Fibroblast of skin of scalp (primary cell): ENCODE results near the gene ZNF814.
"Not testable (repeated sequence)": the region's sequence is repeated elsewhere in the genome, so short reads cannot be mapped to it uniquely, and the experiment has no call there.

Experiments used
- DNase-seq: peaks from one replicate; pipeline ENCODE4 v3.0.0-alpha.2; 2013

ZNF814 gene

DNA sequence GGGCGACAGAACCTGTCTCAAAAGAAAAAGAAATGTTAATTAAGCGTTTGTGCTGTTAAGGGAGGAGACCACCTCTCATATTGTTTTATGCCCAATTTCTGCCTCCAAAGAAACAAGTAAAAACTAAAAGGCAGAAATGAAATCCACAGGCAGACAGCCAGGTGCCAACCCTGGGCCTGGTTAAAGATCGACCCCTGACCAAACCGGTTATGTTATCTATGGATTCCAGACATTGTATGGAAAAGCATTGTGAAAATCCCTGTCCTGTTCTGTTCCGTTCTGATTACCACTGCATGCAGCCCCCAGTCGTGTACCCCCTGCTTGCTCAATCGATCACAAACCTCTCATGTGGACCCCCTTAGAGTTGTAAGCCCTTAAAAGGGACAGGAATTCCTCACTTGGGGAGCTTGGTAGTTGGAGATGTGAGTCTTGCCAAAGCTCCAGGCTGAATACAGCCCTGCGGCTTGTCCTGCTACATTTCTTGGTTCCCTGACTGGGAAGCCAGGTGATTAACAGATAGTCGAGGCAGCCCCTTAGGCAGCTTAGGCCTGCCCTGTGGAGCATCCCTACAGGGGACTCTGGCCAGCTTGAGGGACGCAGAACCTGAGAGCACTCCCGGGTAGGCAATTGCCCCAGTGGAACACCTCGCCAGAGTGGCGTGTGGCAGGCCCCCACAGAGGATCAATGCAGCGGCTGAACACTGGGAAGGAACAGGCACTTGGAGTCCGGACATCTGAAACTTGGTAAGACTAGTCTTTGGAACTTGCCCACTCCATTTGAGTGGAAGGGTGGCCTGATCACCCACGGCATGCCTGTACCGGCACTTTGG, 73.4 kb downstream of the ZNF814 start:
- no peak for DNase-seq

DNA sequence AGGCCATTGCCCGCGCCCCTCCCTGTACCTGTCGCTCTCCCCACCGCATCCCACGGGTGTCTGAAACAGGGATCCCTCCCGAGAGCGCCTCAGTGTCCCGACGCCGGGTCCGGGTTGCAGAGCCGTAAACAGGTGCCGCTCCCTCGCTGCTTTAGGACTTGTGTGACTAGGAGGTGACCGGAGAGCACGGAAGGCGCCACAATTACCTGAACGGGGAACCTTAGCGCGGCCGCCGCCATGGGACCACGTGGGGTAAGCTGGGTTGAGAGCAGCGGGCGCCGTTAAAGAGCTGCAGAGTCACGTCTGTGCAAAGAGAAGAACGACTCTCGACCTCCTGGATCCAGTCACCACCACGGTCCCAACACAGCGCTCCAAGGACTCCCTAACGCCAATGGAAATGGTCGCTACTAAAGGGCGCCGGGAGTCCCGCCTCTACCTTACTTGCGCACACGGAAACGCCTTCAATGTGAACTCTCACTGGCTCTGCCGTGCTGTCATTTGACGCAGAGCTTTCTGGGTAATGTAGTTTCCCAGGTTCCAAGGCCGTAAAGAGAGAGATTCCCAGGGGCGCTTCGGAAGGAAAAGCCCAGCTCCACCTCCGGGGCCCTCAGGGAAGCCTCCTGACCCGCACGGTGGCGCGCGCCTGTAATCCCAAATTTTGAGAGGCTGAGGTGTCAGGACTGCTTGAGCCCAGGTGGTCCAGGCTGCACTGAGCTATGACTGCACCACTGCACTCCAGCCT, 74.2 kb downstream of the ZNF814 start, which contains the start of gene ZNF552:
Gene ZNF552 (minus strand): TSS at position 409 of the 742 bp plus-strand sequence. CDS start 170 bp downstream, at position 239.
- DNase-seq: peak; percentile 93

DNA sequence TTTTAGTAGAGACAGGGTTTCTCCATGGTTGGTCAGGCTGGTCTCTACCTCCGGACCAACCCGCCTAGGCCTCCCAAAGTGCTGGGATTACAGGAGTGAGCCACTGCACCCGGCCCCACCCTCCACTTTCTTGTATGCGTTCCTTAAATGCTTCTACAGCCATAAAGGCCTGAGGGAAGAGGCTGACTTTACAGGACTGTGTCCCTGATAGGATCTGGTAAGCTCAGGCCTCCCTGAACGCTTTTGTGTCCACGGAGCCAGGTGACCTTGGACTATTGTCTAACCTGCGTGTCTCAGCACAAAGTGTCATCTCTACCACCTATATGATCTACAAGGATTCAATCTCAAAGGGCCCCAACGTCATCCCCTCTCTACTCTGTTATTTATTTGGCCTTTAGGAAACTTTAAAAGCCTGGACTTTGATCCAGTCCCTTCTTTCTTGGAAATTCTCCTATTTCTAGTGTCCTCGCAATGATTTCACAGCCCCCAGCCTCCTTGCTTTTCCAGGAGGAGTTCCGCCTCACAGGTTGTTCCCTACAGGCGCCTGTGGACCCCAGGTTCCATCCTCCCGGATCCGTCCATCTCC, 74.8 kb downstream of the ZNF814 start:
- no peak for DNase-seq

DNA sequence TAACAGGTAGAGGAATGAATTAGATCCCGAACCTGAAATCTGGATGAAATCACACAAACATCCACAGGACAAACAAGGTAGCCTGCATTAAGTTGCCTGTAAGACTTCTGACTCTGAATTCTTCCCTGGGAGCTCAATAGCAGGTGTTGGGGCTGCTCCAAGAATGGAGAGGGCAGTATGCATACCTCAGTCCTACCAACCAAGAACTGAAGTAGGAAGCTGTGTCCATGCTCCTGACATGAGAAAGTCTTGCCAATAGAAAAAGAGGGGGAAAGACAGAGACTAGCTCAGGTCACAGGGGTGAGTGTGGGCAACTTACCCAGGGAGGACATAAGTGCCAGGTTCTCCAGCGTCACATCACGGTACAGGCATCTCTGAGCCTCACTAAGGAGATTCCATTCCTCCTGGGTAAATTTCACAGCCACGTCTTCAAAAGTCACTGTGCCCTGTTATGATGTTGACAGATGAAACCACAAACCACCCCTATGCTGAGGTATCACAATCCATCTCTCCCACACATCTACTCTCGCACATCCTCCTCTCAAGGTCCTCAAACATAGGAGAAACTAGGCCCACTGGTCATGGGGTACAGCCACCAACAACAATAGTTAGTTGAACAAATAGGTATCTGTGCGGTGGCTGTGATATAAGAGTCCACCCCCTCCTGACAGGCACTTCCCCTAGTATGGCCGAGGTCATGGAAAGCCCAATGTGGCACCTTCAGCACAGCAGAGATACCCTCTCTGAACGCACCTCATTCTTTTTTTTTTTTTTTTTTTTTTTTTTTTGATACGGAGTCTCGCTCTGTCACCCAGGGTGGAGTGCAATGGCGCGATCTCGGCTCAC, 75.6 kb downstream of the ZNF814 start:
- DNase-seq: not testable (repeated sequence)

DNA sequence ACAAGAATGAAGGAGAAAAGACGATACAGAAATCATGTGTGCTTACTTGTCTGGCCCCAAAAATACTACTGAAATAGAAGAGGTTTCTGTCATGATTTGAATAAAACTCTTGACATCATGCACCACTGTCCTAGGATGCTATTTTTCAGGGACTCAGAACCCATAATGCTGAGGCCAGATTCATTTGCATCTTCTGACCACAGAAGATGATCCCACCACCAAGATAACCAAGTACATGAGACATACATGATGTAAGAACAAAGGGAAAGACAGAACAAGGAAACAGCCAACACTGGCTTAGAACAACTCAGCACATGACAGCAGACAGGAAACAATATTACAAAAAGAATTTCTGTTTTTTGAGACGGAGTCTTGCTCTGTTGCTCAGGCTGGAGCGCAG, 76.6 kb downstream of the ZNF814 start:
- no peak for DNase-seq

DNA sequence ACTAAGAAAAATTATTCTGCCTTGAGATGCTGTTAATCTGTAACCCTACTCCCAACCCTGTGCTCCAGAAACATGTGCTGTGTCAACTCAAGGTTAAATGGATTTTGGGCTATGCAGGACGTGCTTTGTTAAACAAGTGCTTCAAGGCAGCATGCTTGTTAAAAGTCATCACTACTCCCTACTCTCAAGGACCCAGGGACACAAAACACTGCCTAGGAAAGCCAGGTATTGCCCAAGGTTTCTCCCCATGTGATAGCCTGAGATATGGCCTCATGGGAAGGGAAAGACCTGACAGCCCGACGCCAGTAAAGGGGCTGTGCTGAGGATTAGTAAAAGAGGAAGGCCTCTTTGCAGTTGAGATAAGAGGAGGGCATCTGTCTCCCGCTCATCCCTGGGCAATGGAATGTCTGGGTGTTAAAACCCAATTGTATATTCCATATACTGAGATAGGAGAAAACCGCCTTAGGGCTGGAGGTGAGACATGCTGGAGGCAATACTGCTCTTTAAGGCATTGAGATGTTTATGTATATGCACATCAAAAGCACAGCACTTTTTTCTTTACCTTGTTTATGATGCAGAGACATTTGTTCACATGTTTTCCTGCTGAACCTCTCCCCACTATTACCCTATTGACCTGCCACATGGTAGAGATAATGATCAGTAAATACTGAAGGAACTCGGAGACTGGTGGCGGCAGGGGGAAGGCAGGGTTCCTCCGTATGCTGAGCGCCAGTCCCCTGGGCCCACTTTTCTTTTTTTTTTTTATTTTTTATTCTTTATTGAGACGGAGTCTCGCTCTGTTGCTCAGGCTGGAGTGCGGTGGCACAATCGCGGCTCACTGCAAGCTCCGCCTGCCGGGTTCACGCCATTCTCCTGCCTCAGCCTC, 78.2 kb downstream of the ZNF814 start:
- not testable (repeated sequence) for DNase-seq

DNA sequence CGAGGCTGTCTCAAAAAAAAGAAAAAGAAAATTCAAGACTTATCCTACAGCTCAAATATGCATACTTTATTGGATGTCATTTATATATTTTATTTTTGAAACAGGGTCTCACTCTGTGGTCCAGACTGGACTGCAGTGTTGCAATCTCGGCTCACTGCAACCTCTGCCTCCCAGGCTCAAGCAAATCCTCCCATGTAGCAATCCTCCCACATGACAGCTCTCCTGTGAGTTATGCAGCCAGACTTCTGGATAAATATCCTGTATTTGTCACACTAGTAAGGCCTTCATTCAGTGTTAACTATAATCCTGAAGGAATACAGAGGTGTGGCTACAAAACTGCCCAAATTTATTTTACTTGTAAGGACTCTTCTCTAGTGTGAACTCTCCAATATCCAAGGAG, 81.3 kb downstream of the ZNF814 start:
- DNase-seq: no peak

DNA sequence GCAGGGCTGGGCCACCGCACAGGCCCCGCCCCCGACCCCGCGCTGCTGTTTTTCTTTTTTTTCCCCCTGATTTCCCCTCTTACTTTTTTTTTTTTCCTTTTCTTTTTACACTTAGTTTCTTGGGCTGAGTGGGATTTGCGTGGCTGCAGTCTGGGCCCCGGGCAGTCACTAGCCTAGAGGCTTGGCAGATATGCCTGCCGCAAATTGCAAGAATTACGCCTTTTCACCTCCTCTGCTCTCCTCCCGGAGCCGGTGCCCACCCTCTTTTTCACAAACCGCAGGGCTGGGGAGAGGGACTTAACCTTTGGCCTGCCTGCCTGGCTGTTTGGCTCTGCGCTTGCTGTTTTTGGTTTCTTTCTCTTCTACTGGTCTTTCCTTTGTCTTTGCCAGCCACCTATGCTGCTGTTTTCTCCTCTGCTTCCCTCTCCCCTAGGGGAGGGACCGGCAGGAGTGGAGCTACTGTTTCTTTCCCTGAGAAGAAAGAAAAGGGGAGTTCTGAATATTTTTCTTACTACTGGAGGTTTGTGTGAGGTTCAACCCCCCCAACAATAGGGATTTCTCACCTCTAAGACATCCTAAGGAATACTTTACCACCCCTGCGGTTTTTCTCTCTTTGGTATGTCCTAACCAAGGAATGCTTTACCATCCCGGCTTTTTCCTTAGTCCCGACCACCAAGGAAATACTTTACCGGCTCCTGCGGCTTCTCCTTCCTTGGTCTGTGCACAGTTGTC, 85.1 kb downstream of the ZNF814 start:
- peak; percentile 97 for DNase-seq

DNA sequence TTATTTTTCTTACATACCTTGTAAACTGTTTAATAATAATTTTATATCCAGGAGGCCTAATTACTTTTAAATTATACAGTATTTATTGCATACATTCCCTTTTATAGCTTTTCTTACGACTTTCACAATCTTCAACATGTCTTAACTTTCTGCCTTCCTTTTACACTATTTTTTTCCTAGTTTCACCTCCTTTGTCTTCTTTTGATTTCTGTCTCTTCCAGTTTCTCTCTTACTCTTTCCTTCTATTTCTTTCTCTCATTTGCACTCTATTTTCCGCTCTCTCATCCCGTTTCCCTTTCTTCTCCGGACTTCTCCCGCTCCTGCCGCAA, 85.6 kb downstream of the ZNF814 start:
- DNase-seq: no peak

DNA sequence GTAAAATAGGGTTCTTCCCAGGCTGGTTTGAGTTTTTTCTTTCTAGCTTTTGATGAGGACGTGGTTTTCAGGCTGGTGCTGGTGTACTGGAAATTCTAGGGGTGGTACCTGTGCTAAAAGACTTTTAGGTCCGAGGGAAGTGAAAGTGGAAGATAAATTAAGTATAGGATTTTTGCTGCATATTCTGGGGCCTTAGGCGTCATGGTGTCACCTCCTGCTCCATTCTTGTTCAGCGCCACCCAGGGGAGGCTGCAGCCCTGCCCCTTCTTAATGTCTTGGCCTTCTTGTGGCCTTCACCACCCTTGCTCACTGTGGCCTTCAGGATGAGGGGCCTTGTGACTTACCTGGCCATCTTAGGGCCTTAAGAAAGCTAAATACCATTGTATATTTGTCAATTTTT, 86.6 kb downstream of the ZNF814 start:
- no peak for DNase-seq

DNA sequence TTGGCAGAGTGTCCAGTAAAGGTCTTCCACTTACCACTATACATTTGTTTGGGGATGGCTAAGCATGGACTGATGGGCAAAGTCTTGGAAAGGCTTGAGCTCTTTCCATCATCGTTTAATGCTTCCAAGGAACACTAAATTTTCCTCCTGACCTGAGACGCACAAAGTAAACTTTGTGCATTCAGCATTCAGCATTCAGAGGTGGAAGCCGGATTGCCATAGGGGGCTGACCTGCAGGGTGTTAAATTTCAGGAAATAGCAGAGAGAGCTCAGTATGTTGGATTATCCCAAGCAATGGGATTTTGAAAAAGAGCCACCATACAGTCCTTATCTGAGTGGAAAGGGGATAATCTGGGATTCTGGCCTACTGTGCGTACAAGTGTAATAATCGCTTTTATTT, 88.1 kb downstream of the ZNF814 start:
- DNase-seq: no peak
